MV-4-11 (cell line): Measurements from ENCODE around the gene NHSL2.
"Not testable (repeated sequence)": the region's sequence is repeated elsewhere in the genome, so short reads cannot be mapped to it uniquely, and the experiment has no call there.

ENCODE experiments used
- DNase-seq: peaks from one replicate; lab custom pipeline; 2025; lab: John Stamatoyannopoulos, UW

The NHSL2 gene

DNA sequence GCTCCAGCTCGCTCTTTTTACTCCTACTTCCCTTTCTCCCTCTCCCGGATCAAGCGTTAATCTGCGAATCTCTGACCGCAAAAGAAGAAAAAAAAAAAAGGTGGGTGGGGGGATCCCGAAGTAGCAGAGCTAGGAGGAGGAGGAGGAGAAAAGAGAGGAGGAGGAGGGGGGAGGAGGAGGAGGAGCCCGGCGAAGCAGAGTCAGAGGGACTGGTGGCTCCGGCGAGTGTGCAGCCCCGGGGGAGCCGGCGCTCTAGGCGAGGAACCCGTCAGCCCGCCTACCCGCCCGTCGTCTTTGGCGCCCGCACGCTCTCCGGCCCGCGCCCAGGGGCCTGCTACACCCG lies at the start of gene NHSL2:
Gene NHSL2 (plus strand): TSS at position 203 of the 343 bp plus-strand sequence.
- DNase-seq, result no peak

DNA sequence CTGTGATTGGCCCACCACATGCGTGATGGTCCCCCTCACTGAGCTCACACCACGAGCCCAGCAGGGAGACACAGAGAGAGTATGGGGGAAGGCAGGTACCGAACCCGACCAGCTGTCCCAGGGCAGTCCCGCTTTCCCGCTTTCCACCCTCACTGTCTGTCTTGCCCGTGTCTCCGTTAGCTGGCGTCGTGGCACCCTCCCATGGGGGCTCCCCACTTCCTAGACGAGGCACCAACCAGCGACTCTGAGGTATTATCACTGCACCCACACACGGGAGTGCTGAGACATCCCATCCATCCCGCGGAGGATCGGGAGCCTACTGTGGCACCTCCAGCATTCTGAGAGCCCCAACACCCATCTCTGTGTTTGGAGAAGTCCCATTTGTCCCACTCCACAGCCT lies 43.0 kb upstream of the NHSL2 start:
- no peak for DNase-seq

DNA sequence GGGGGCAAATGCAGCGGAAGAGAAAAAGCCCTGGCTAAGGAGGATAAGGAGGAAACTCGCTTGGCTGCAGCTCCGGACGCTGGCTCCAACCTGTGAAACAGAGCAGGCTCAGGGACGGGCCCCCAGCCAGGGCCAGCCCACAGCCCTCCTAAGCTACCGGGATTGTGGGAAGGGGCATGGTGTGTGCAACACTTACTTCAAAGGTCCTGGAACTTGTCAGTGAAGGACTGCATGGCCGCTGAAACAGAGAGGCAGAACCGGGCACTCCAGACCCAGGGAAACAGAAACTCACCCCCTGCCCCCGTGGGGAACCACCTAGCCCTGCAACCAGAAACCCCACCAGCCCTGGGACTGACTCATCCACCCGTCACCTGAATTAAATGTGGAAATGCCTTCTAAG lies 41.1 kb upstream of the NHSL2 start:
- DNase-seq, result not testable (repeated sequence)

DNA sequence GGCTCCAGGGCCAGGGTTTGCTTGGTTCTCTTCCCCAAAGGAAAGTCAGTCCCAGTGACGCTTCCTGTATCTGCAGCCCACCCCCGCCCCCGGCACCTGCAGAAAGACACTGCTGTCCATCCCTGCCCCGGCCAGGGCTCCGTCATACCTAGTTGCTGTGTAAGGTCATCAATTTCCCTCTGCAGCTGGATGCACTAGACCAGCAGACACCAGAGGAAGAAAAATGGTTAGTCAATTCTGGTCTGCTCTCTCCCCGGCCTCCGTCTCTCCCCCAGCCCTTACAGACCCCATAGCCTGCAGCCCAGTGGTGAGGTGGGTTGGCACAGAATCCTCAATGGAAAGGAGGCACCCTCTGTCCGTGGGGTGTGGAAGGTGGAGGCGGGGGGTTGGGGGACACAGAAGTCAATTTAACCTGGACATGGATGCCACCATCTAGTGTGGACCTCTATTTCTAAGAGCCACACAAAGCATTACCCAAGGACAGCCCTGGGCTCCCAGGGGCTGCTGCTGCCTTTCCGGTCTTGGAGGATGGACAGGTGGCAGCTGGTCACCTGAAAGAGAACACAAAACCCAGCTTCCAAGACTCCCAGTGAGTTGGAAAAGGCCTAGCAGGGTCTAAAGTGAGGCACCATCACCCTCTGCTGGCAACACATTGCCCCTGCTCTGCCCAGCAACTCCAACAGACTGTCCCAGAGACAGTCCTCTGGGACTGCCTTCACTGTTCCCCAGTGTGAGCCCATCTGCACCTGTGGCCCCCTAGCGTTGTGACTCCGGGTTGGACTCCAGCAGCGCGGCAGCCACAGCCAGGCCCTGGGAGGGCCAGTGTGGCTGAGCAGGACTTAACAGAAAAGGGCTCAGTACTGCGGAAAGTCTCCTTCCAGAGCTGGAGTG lies 40.2 kb upstream of the NHSL2 start:
- no peak for DNase-seq

DNA sequence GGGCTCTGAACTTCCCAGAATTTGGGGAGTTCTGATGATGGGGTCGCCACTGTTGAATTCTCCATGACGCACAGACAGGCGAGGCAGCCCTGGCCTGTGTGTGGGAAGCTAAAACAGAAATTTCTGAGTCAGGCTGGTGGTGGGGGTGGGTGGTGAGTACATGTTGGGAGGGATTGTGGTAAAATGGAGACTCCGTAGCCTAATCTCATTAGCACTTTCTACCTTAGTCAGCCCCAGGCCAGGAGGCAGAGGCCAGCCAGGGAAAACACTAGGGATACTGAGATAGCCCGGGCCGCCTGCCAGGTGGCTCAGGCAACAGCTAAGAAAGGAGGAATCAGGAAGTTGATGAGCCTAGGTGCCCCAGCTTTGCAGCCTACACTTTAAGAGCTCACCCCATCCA lies 39.3 kb upstream of the NHSL2 start:
- DNase-seq, result no peak

DNA sequence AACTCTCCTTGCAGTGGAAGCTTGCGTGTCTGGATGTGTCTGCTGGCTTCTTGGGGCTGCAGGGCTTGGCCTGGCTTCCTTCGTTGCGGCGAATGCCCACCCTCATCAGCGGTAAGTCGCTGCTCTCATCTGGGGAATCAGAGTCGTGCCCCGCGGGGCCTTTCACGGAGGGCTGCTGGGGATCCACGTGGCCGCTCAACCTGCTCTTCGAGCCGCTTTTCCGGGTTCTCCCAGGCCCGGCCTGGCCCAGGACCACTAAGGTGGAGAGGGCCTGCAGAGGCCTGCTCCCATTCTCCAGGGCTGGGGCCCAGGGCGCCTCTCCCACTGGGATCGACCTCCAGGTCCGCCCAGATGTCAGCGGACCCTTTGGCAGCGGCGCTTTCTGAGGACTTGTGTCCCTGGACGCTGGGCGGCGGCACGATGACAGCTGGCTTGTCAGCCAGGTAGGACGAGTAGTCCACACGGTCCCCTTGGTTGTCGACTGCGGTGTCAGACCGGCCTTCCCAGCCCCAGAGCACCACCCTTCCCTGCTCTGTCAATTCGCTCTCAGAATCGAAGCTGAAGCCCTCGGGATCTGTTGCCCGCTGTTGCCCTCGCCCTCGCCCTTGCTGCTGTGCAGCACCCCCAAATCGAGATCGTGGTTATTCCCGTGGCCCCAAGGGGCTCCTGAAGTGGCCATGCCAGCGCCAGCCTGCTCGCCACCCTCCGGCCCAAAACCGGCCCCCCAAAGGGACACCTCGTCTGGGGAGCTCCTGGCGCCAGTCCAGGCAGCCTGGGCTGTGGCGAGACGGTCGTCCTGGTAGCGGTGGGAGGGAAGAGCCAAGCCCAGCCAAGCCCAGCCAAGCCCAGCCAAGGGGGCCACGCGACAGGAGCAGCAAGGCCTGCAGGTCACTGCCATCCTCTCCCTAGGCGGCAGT lies 37.8 kb upstream of the NHSL2 start:
- DNase-seq, result no peak

DNA sequence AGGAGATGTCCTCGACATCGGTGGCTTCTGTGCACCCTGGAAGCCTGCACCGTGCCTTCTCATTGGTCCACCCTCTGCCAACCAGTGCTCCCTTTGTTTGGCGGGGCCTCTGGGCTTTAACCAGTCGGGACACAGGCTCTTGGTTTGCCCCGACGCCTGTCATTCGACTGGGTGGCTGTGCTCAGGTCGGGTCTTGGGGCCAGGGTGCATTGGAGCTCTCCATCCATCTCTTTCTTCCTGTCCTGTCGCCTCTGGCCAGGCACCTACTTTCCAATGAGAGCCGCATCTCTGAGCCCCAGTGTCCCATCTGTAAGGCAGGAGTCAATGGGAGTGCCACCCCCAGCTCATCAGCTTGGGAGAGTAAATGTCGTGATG lies 37.2 kb upstream of the NHSL2 start:
- DNase-seq, result no peak

DNA sequence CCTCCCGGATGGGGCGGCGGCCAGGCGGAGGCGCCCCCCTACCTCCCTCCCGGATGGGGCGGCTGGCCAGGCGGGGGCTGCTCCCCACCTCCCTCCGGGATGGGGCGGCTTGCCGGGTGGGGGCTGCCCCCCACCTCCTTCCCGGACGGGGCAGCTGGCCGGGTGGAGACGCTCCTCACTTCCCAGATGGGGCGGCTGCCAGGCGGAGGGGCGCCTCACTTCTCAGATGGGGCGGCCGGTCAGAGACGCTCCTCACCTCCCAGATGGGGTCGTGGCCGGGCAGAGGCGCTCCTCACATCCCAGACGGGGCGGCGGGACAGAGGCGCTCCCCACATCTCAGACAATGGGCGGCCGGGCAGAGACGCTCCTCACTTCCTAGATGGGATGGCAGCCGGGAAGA lies 33.8 kb upstream of the NHSL2 start:
- DNase-seq, result not testable (repeated sequence)

DNA sequence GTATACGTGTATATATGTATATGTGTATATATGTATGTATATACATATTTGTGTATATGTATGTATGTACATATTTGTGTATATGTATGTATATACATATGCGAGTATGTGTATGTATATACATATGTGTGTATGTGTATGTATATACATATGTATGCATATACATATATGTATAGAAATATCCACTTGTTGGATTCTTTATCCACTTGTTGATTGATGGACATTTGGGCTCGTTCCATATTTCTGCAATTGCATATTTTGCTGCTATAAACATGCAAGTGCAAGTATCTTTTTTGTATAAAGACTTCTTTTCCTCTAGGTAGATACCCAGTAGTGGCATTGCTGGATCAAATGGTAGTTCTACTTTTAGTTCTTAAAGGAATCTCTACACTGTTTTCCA lies 25.5 kb upstream of the NHSL2 start:
- no peak for DNase-seq

DNA sequence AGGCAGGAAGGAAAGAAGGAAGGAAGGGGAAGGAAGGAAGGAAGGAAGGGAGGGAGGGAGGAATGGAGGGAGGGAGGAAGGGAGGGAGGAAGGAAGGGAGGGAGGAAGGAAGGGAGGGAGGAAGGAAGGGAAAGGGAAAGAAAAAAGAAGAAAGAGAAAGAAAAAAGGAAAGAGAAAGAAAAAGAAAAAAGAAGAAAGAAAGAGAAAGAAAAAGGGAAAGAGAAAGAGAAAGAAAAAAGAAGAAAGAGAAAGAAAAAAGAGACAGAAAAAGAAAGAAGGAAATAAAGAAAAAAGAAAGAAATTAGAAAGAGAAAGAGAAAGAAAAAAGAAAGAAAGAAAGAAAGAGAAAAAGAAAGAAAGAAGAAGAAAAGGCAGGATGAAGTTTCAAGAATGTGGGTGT lies 15.0 kb upstream of the NHSL2 start:
- no peak for DNase-seq

DNA sequence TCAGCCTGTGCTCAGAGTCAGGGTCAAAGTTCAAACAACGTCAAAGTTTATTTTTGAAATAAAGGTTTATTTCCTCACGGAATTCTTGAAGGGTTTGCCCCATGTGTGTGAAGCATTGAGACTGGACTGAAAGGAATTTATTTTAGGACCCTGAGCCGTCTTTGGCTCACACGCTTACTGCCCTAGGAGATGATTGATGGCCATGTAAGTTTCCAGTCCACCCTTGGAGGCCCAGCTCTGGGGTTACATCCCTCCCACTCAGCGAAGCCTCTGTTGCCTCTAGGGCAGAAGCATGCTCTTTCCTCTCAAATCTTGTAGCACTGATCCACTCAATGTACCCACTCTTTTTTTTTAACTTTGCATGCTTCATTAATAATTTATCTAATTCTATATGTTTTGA lies 4.5 kb upstream of the NHSL2 start:
- DNase-seq, result no peak

DNA sequence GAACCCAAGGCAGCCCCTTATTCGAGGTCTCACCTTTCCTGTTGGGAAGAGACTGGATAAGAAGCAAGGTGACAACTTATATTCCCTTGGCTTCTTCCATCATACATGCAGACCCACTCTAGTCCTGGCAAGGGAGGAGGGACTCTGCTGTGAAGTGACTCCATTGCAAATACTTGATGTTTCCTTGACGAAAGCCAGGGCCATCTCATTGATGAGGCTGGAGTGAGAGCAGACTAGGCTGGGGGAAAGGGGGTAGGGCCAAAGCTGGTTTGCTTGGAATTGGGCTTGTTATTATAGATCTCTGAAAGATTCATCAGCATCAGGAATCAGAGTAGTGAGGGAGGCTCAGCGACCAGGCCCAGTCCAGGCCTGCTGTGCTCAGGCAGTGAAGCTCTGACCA lies 2.3 kb upstream of the NHSL2 start:
- no peak for DNase-seq

DNA sequence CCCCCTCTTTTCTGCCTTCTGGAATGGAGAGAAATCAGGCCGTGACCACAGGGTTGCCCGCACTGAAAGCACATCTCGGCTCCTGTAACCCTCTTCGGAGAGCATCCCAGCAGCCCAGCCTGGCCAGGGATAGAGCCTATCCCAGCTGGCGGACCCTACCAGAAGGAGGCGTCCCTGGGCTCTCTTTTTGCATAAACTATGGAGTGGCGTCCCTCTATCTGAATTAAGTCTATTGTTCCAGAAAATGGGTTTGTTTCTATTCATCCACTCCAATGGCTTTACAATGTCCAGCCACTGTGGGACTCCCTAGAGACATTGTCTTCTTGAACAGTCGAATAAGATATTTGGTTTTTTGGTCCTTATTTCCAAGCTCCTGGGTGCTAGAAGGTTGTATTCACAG lies 689 bp upstream of the NHSL2 start:
- DNase-seq, result no peak

DNA sequence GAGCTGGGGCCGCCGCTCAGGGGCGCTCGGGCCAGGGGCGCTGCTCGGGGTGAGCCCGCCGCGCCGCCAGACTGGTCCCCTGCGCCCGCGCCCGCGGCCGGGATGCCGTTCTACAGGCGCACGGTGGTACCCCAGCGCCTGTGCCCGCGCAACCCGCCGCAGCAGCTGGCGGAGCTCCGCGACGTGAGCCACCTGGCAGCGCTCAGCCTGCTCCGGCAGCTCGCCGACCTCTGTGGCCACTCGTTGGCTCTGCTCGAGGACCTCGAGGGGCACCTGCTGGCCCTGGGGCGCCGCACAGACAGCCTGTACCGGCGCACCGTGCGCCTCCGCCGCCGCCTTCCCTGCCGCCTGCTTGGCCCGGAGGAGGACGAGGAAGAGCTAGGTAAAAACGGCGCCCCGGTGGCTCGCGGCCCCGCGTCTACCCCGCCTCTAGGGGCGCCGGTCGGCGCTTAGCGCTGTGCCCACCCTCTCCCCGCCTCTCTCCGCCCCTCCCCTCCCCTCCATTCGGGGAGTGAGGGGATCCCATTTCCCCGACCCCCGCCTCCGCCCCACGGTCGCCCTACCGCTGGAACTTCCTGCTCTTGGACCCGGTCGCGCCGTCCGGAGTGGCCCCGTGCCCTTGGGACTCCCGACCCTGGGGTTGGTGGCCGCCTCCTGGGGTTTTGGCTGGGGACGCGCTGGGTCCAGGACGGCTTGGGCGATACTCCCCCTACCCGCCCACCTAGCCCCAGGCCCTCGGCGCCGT lies 513 bp downstream of the NHSL2 start:
- no peak for DNase-seq

DNA sequence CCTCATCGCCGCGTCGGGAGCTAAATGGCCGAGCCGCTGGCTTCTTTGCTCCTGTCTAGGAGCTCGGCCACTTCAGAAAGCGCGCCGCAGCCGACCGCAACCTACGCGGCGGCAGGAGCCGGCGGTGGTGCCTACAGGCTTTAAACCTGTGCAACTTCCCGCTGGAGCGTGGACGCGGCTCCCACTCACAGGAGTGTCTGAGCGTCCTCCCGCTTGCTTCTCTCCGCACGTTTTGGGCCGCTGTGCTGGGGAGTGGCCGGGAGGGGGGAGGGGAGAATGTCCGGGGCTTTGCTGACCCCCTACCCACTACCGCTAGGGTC lies 1.0 kb downstream of the NHSL2 start:
- no peak for DNase-seq

DNA sequence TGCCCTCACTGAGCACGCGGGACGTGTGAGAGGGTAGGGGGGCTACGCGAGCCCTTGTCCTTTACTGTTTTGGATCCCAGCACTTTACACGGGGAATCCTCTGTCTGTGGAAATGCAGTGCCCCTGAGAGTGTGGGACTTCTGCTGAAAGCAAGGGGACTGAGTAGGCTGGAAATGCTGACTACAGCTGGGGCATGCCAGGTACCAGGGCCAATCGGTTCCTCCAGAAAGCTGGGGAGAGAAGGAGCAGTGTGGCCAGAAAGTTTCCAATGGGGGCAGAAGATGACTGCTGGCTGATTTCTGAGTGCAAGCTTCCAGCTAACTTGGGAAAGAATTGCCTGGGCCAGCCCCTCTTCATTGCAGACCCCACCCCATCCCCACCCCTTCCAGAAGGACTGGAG lies 1.5 kb downstream of the NHSL2 start:
- DNase-seq, result no peak

DNA sequence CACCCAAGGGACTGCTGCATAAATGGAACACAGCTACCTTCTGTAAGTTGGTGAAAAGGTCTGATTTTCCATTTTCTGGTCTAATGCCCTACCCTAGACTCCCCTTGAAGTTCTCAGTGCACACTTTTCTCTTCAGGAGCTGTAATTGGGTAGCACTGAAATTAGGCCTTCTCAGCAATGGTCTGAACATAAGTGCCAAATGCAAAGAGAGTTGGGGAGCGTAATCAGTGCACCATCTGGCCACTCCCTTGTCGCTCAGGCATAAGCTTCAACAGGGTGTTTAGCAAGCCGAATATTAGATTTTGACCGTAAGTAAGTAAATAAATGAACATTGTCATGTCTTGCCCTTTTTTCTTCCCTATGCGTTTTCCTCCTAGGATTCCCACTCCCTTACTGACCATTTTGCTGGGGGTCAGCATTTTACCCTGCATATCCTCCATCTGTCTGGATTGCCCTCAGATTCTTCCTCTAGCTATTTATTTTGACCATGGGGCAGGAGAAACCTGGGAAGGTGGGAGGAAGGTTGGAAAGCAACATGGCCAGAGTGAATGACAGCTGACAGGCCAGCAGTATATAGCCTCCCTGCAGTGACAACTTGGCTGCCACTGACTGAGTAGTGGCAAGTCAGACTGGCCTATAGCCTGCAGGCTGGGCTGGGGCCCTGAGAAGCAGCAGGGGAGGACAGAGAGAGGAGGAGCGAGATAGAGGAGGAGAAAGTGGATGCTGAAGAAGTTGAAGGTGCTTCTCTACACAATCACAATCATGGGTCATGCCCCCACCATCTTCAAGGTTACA lies 2.7 kb downstream of the NHSL2 start:
- no peak for DNase-seq

DNA sequence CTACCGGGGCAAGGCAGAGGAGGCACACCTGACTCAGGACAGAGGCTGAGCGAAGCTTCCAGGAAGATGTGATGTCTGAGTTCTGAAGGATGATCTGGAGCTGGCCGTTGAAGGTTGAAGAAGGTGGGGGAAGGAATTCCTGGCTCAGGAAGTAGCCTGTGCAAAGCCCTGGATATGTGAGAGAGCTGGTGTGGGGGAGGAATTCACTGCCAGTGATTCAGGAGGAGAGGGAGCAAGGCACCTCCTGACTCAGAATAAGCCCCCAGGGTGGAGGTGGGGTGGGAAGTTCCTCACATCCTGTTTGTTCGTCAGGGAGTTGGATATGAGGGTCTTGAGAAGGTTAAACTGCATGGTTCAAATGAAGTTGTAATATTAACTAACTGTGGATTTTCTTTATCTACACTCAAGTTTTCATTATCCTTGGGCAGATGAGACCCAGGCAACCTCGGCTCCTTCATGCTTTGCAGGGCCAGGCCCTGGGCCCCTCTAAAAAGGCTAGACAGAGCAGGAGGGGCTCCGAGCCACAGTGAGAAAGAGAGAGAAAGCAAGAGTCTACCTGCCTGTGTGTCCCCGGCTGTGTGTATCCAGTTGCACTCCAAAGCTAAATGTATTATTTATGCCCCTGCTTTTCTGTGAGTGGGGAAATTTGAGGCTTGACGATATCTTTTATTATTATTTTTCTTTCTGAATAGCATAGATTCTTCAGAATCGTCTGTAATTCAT lies 7.1 kb downstream of the NHSL2 start:
- no peak for DNase-seq

DNA sequence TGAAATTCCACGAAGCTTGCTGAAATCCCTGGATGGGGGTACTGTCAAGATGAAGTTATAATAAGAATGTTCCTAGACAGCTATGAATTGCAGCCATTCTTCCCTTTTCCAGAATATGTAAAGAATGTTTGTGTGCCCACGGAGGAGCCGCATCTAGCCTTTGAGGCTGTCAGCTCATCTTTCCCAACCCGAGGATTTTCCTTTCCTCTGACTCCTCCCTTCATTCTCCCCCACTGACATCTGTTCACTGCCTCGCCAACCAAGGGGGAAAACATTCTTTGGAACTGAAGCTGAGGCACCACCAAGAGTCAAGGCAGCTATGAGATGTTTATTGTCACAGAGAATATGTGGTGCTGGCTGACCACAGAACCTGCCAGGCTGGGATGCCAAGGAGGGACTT lies 8.8 kb downstream of the NHSL2 start:
- DNase-seq, result no peak

DNA sequence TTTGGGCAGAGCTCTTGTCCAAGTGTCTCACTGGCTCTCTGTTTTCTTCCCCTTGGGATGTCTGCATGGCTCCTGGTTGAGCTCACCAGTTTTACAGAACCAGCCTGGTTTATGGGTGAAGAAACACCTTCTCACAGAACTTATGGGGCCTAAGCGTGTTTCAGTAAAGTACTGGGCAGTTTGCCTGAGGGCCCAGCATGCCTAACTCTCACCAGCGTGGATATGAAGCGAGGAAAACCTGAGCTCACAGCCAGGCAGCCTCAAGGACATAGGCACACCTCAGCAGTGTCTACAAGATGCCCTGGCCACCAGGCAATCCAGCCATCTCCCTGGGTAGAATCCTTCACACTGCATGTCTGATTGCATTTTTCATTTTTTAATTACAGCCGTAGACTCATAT lies 9.2 kb downstream of the NHSL2 start:
- DNase-seq, result no peak

DNA sequence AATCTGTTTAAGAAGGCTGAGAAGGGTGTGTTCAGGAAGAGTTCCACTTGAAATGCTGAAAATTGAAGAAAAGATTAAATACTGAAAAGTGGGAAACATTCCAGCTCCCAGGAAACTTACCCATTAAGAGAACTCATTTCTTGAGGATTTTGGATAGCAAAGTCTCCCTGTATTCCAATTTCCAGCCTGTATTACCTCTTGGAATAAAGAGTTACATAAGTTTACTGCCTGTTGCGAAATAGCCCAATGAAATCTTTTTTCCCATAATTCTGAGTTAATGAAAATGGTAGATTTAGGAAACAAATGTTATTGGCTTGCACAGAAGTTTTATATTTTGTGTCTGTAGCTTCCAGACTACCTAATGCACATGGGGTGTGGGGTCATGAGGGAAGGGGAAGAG lies 12.0 kb downstream of the NHSL2 start:
- DNase-seq, result no peak
